22Rv1 (cell line): ENCODE data around the gene MRLN.

Source experiments
- CTCF ChIP-seq: fragments of 450-650 bp; IDR thresholded peaks from 2 replicates; pipeline ENCODE4 v1.5.1; 2017; ENCODE audit warnings: mild to moderate bottlenecking
- ZFX ChIP-seq: fragments of 450-650 bp; IDR thresholded peaks from 2 replicates; pipeline ENCODE4 v1.6.1; 2017; ENCODE audit warnings: antibody characterized with exemption, borderline replicate concordance

GRCh38 chr10:59753267-59753666, at the start of gene MRLN:
- TF ChIP-seq CTCF (no peak), ZFX (no peak)
